HCT116 (cell line): Measurements from ENCODE around the gene PTGIR.

Experiments used
- CBX3 ChIP-seq: IDR thresholded peaks from 2 replicates; pipeline ENCODE4 v1.6.1; 2012; ENCODE audit warnings: low read depth
- CEBPB ChIP-seq: IDR thresholded peaks from 2 replicates; pipeline ENCODE4 v1.6.1; 2012; ENCODE audit warnings: low read depth
- ELF1 ChIP-seq: IDR thresholded peaks from 2 replicates; pipeline ENCODE4 v1.6.1; 2012; ENCODE audit warnings: low read depth, borderline replicate concordance
- EZH2 ChIP-seq: fragments of 200-600 bp; sonication (generic); IDR thresholded peaks from 2 replicates; pipeline ENCODE4 v1.6.1; 2017; ENCODE audit warnings: antibody characterized with exemption, mixed run types
- EZH2phosphoT487 ChIP-seq: fragments of 200-600 bp; IDR thresholded peaks from 2 replicates; pipeline ENCODE4 v1.6.1; 2018; ENCODE audit warnings: antibody characterized with exemption, borderline replicate concordance
- POLR2A ChIP-seq: IDR thresholded peaks from 2 replicates; pipeline ENCODE4 v1.7.0; 2011; ENCODE audit warnings: borderline replicate concordance; ENCODE audit not compliant: insufficient read depth, insufficient read length; ENCODE audit errors: extremely low read depth
- RAD21 ChIP-seq: IDR thresholded peaks from 2 replicates; pipeline ENCODE4 v1.6.1; 2012; ENCODE audit warnings: low read depth, mild to moderate bottlenecking
- ZNF274 ChIP-seq: fragments of 200-500 bp; sonication (Bioruptor generic); IDR thresholded peaks from 2 replicates; pipeline ENCODE4 v1.6.1; 2014; ENCODE audit warnings: mild to moderate bottlenecking, low read depth, low read length, inconsistent platforms
- TF ChIP-seq, protein P1 (sequence below), 3 experiments: fragments of 200-600 bp in 1 of 3; sonication (generic) in 1 of 3; IDR thresholded peaks in 2 of 3; conservative IDR thresholded peaks in 1 of 3; 2 replicates each; pipeline ENCODE4 v1.5.1; 2012 to 2017; ENCODE audit warnings: low read depth in 2 of 3, low read length in 2 of 3, antibody characterized with exemption in 1 of 3, borderline replicate concordance in 1 of 3, control low read depth in 1 of 3, mild to moderate bottlenecking in 1 of 3, mixed read lengths in 1 of 3, mixed run types in 1 of 3, moderate library complexity in 1 of 3; ENCODE audit not compliant: insufficient read depth in 1 of 3

DNA sequence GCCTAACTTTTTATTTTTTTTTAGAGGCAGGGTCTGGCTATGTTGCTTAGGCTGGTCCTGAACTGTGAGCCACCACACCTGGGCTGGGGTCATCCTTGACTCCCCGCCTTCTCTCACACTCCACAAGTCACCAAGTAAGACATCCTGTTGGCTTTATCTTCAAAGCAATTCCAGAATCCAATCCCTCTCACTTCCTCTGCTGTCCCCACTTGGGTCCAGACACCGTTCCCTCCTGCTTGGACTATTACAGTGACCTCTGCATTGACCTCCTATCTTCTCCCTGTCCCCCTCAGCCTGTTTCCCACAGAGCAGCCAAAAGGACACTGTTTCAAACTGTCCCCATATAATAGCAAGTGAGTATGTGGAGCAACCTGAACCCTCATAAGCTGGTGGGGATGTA, 15.8 kb upstream of the PTGIR start:
- TF ChIP-seq POLR2A = no peak
- TF ChIP-seq ZNF274 = no peak
- TF ChIP-seq, protein P1, sequence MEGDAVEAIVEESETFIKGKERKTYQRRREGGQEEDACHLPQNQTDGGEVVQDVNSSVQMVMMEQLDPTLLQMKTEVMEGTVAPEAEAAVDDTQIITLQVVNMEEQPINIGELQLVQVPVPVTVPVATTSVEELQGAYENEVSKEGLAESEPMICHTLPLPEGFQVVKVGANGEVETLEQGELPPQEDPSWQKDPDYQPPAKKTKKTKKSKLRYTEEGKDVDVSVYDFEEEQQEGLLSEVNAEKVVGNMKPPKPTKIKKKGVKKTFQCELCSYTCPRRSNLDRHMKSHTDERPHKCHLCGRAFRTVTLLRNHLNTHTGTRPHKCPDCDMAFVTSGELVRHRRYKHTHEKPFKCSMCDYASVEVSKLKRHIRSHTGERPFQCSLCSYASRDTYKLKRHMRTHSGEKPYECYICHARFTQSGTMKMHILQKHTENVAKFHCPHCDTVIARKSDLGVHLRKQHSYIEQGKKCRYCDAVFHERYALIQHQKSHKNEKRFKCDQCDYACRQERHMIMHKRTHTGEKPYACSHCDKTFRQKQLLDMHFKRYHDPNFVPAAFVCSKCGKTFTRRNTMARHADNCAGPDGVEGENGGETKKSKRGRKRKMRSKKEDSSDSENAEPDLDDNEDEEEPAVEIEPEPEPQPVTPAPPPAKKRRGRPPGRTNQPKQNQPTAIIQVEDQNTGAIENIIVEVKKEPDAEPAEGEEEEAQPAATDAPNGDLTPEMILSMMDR (IDR thresholded peaks at IDR 0.05 in 2 of 3, conservative IDR thresholded peaks at IDR 0.05 in 1 of 3; ENCODE audit: borderline replicate concordance in 1 of 3, insufficient read depth in 1 of 3, low read depth in 2 of 3, low read length in 2 of 3) = no peak
- TF ChIP-seq EZH2phosphoT487 = no peak
- TF ChIP-seq EZH2 = no peak
- TF ChIP-seq ELF1 = no peak
- no peak for TF ChIP-seq CEBPB
- TF ChIP-seq CBX3 = no peak
- no peak for TF ChIP-seq RAD21
